Caco-2 (cell line): Measurements from ENCODE around the gene VIPR2. TPM values are rescaled to one million over a fixed set of nuclear protein-coding genes. Genes with fewer than 3 reads are reported as not detected.

Source experiments
- BruUV-seq: library from RNA; stranded (reverse); fragments of 400-500 nt; replicated peaks from 2 replicates; lab custom pipeline; 2021; lab: Mats Ljungman, UMichigan
- CTCF ChIA-PET: fragments of 300-600 bp; sonication (Branson Sonifier 250); formaldehyde crosslinking; loops from one replicate; lab custom pipeline; 2022; ENCODE audit warnings: antibody characterized with exemption; lab: Charles Lee
- POLR2A ChIA-PET: fragments of 300-600 bp; sonication (Branson Sonifier 250); formaldehyde crosslinking; loops from one replicate; lab custom pipeline; 2022; ENCODE audit warnings: antibody characterized with exemption; lab: Charles Lee
- DNase-seq, 2 experiments: peaks; one replicate each; pipeline versions ENCODE4 v3.0.0 to v3.0.0-alpha.2; 2020 to 2022
- H3K27me3 ChIP-seq: replicated peaks from 2 replicates; pipeline ENCODE4 v1.6.0; 2011; ENCODE audit warnings: low read length; ENCODE audit not compliant: control insufficient read depth, insufficient read depth
- H3K36me3 ChIP-seq: 2 replicates; pipeline ENCODE4 v1.5.1; 2011; ENCODE audit warnings: low read length; ENCODE audit not compliant: control insufficient read depth, insufficient read depth
- H3K4me1 ChIP-seq: fragments of 250-450 bp; sonication (Bioruptor Pico); 2 replicates; pipeline ENCODE4 v1.5.1; 2020; ENCODE audit warnings: mild to moderate bottlenecking
- H3K4me3 ChIP-seq: 2 replicates; pipeline ENCODE4 v1.5.1; 2011; ENCODE audit warnings: low read depth, mild to moderate bottlenecking, control low read depth, low read length
- H3K9me3 ChIP-seq: fragments of 250-450 bp; sonication (Bioruptor Pico); 2 replicates; pipeline ENCODE4 v1.5.1; 2020; ENCODE audit warnings: mild to moderate bottlenecking, moderate library complexity
- H3K27ac Mint-ChIP-seq: one replicate; pipeline ENCODE4 v1.8.0; 2022; ENCODE audit warnings: mixed read lengths; ENCODE audit not compliant: unreplicated experiment
- H3K27me3 Mint-ChIP-seq: one replicate; pipeline ENCODE4 v1.8.0; 2022; ENCODE audit warnings: mixed read lengths; ENCODE audit not compliant: insufficient read depth, unreplicated experiment
- H3K36me3 Mint-ChIP-seq: one replicate; pipeline ENCODE4 v1.8.0; 2022; ENCODE audit warnings: mild to moderate bottlenecking, mixed read lengths; ENCODE audit not compliant: insufficient read depth, unreplicated experiment
- H3K4me1 Mint-ChIP-seq: one replicate; pipeline ENCODE4 v1.8.0; 2022; ENCODE audit warnings: low read depth, mixed read lengths; ENCODE audit not compliant: unreplicated experiment
- H3K4me3 Mint-ChIP-seq: one replicate; pipeline ENCODE4 v1.8.0; 2022; ENCODE audit warnings: mild to moderate bottlenecking, moderate library complexity, mixed read lengths; ENCODE audit not compliant: unreplicated experiment
- H3K9me3 Mint-ChIP-seq: one replicate; pipeline ENCODE4 v1.8.0; 2022; ENCODE audit warnings: mixed read lengths; ENCODE audit not compliant: unreplicated experiment
- intact Hi-C: fragments of 100-400 bp; cut with micrococcal nuclease; formaldehyde crosslinking; loops from one replicate; pipeline ENCODE4 v1.10.0; 2022; ENCODE audit not compliant: unreplicated experiment
- total RNA-seq: library from RNA; stranded (reverse); gene quantifications from 2 replicates; pipeline ENCODE4 v1.2.3, GENCODE V29; 2022
- TF ChIP-seq, protein P1 (sequence below), 2 experiments: fragments of 200-600 bp in 1 of 2; IDR thresholded peaks; 1 replicate in 1 of 2; 2 replicates in 1 of 2; pipeline versions ENCODE4 v1.5.1 to v1.8.0; 2011 to 2022; ENCODE audit warnings: antibody characterized with exemption in 1 of 2, control low read depth in 1 of 2, inconsistent platforms in 1 of 2, low read depth in 1 of 2, low read length in 1 of 2, mild to moderate bottlenecking in 1 of 2, moderate library complexity in 1 of 2; ENCODE audit not compliant: insufficient read depth in 1 of 2, severe bottlenecking in 1 of 2, unreplicated experiment in 1 of 2

VIPR2 gene
- total RNA-seq, 1 experiment from 2014 or later = not detected

DNA sequence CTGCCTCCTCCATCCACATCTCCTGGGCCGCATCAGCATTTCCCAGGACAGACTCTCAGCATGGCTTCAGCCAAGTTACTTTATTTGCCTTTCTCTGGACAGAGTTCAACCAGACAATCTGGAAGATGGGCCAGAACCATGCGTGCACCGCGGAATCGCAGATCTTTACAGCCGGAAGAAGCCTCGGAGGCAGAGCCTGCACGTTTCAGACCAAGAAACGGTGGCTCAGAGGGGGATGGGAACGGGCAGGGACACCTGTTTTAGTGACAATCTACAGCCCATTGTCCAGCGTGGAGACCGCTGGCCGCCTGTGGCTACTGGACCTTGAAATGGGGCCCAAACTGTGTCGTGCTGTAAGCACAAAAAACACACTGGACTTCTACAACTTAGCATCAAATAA, 3.5 kb downstream of the VIPR2 start:
- Mint-ChIP-seq H3K9me3 (no peaks in the 10 kb centered on the region), H3K4me3 (no peak overlapping the region), H3K36me3 (no peaks in the 10 kb centered on the region), H3K27me3 (no peaks in the 10 kb centered on the region), H3K27ac (no peak overlapping the region), H3K4me1 (no peaks in the 10 kb centered on the region)
- ChIA-PET CTCF (no interaction called here), POLR2A (no interaction called here)
- H3K4me1 ChIP-seq = no peaks in the 10 kb centered on the region
- intact Hi-C loops = no loop called here
- H3K4me3 ChIP-seq = no peak overlapping the region
- no peaks in the 10 kb centered on the region for H3K27me3 ChIP-seq
- H3K36me3 ChIP-seq = no peaks in the 10 kb centered on the region
- no peak for DNase-seq
- TF ChIP-seq, protein P1, sequence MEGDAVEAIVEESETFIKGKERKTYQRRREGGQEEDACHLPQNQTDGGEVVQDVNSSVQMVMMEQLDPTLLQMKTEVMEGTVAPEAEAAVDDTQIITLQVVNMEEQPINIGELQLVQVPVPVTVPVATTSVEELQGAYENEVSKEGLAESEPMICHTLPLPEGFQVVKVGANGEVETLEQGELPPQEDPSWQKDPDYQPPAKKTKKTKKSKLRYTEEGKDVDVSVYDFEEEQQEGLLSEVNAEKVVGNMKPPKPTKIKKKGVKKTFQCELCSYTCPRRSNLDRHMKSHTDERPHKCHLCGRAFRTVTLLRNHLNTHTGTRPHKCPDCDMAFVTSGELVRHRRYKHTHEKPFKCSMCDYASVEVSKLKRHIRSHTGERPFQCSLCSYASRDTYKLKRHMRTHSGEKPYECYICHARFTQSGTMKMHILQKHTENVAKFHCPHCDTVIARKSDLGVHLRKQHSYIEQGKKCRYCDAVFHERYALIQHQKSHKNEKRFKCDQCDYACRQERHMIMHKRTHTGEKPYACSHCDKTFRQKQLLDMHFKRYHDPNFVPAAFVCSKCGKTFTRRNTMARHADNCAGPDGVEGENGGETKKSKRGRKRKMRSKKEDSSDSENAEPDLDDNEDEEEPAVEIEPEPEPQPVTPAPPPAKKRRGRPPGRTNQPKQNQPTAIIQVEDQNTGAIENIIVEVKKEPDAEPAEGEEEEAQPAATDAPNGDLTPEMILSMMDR (IDR thresholded peaks at IDR 0.05; ENCODE audit: insufficient read depth in 1 of 2, low read depth in 1 of 2, low read length in 1 of 2, severe bottlenecking in 1 of 2, unreplicated experiment in 1 of 2) = no peak
- peaks cover 2% of the 10 kb centered on the region for H3K9me3 ChIP-seq
- BruUV-seq = no TSS peak

DNA sequence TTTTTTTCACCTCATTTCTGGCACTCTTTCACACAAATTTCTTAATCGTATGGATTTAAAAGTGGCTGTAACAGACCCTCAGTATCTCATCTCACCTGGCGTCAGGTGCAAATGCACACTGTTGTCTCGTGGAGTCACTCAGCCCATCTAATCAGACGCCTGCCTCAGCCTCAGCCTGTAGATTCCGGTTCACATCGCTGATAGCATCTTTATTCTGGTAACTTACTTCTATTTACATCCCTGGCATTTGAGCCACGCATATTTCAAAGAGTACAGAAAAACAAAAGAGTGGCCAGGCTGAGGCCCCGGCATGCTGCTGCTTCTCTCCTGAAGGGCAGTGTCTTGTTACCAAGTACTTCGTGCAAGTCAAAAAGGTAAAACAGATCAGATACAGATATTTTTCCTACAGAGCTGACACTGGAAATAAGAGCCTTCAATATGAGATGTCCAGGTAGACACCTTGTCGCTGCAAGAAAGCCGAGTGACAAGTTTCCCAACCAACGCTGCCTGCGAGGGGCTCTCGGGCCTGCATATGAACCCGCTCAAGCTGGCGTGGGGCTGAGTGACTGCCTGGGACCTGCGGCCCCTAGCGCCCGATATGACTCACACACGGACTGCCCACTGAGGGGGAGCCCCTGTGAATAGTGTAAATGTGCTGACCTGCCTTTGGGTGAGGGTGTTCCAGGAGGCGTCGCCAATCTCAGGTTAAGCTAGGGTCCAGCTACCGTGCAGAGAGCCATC, 4.3 kb downstream of the VIPR2 start:
- POLR2A ChIA-PET = no interaction called here

DNA sequence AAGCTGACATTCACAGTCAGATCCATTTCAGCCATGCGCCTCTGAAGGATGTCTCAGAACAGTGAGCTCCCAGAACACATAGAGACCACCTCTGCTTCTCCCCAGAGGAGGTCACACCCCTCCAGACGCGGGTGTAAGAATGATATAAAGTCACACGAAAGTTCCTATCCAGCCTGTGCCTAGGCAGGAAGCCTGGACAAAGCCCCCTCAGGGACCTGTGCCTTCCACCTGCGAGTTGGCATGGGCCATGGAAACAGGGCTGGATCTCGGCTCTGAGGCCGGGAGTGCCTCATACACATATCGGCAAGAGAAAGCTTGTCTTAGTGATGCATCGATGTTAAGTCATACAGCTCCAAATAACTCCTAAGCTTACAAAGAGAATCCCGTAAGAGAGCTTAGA, 5.0 kb downstream of the VIPR2 start:
- Mint-ChIP-seq H3K4me3 (no peak overlapping the region), H3K27ac (no peak overlapping the region), H3K27me3 (no peaks in the 10 kb centered on the region), H3K9me3 (no peaks in the 10 kb centered on the region), H3K4me1 (no peaks in the 10 kb centered on the region), H3K36me3 (no peaks in the 10 kb centered on the region)
- TF ChIP-seq, protein P1 (IDR thresholded peaks at IDR 0.05; ENCODE audit: insufficient read depth in 1 of 2, low read depth in 1 of 2, low read length in 1 of 2, severe bottlenecking in 1 of 2, unreplicated experiment in 1 of 2) = no peak
- H3K4me3 ChIP-seq = no peak overlapping the region
- ChIA-PET POLR2A (no interaction called here), CTCF (no interaction called here)
- no peaks in the 10 kb centered on the region for H3K4me1 ChIP-seq
- intact Hi-C loops = no loop called here
- DNase-seq = no peak
- no TSS peak for BruUV-seq
- H3K36me3 ChIP-seq = no peaks in the 10 kb centered on the region
- no peaks in the 10 kb centered on the region; the same call in 1 of the 2 replicates for H3K9me3 ChIP-seq
- H3K27me3 ChIP-seq = no peaks in the 10 kb centered on the region

More for the DNA sequence above, 4.3 kb downstream of the VIPR2 start:
- H3K36me3 Mint-ChIP-seq = no peaks in the 10 kb centered on the region
- H3K4me1 ChIP-seq = no peaks in the 10 kb centered on the region
- no peak overlapping the region for H3K4me3 Mint-ChIP-seq
- no peak overlapping the region for H3K27ac Mint-ChIP-seq
- no peaks in the 10 kb centered on the region for H3K9me3 Mint-ChIP-seq
- no peaks in the 10 kb centered on the region for H3K4me1 Mint-ChIP-seq
- no peaks in the 10 kb centered on the region for H3K36me3 ChIP-seq
- intact Hi-C loops = no loop called here
- no peak for DNase-seq
- H3K27me3 ChIP-seq = no peaks in the 10 kb centered on the region
- BruUV-seq = no TSS peak
- TF ChIP-seq, protein P1 (IDR thresholded peaks at IDR 0.05; ENCODE audit: insufficient read depth in 1 of 2, low read depth in 1 of 2, low read length in 1 of 2, severe bottlenecking in 1 of 2, unreplicated experiment in 1 of 2) = no peak
- H3K9me3 ChIP-seq = no peaks in the 10 kb centered on the region; the same call in 1 of the 2 replicates
- H3K27me3 Mint-ChIP-seq = no peaks in the 10 kb centered on the region
- no peak overlapping the region for H3K4me3 ChIP-seq
- CTCF ChIA-PET = no interaction called here
